ENCODE data around the gene ABI2. TPM values are rescaled to one million over a fixed set of nuclear protein-coding genes. Genes with fewer than 3 reads are reported as not detected.

ABI2 gene
- total RNA-seq, 6 experiments from 2014 or later: 5.2 to 13.9 (median 8.9) TPM

- DNase-seq: no peak
- H3K9me3 ChIP-seq: no peaks in the 10 kb centered on the region
- intact Hi-C loops (cut with DNase I): no loop called here
- peaks cover 0 to 48% (median 15%) of the 10 kb centered on the region in 4 donors for H3K36me3 ChIP-seq
- peak; percentile 66 to 90 (median 70) for ATAC-seq
- no peak for TF ChIP-seq POLR2A (IDR thresholded peaks at IDR 0.05)
- TF ChIP-seq CTCF (IDR thresholded peaks at IDR 0.05): peak; percentile 42 to 80 (median 48)
- no peaks in the 10 kb centered on the region for H3K27me3 ChIP-seq
- peaks cover 0 to 5% (median 0%) of the 10 kb centered on the region in 4 donors for H3K4me1 ChIP-seq
- no peak overlapping the region for H3K27ac ChIP-seq
- no peak overlapping the region for H3K4me3 ChIP-seq
- WGBS (ENCODE audit: insufficient coverage, low coverage, low lambda C conversion rate, missing lambda C conversion rate): 83% methylated on average over 7 of the region's 8 CpGs
Measured at GRCh38 chr2:203484266-203485112, 156.3 kb downstream of the ABI2 start.

- ATAC-seq (peak in 3 of 4 donors; percentile 9 to 27 (median 25)), DNase-seq (no peak)
Measured at GRCh38 chr2:203489531-203489930, 161.3 kb downstream of the ABI2 start.

GRCh38 chr2:203490391-203490790 is 162.2 kb downstream of the ABI2 start:
- Histone ChIP-seq H3K9me3 (no peaks in the 10 kb centered on the region), H3K4me1 (peaks cover 0 to 40% (median 0%) of the 10 kb centered on the region in 4 donors), H3K27me3 (no peaks in the 10 kb centered on the region), H3K27ac (no peak overlapping the region), H3K36me3 (peaks cover 0 to 62% (median 12%) of the 10 kb centered on the region in 4 donors), H3K4me3 (no peak overlapping the region)
- 57% methylated on average over 3 of the region's 3 CpGs for WGBS (ENCODE audit: insufficient coverage, low coverage, low lambda C conversion rate, missing lambda C conversion rate)
- intact Hi-C loops (cut with DNase I): no loop called here
- ATAC-seq (peak; percentile 25 to 63 (median 56)), DNase-seq (no peak)
- no peak for TF ChIP-seq CTCF (IDR thresholded peaks at IDR 0.05)
- TF ChIP-seq POLR2A (IDR thresholded peaks at IDR 0.05): no peak

More at GRCh38 chr2:203489531-203489930, 161.3 kb downstream of the ABI2 start:
- TF ChIP-seq POLR2A (IDR thresholded peaks at IDR 0.05) (no peak), CTCF (IDR thresholded peaks at IDR 0.05) (no peak)
- no peak overlapping the region for H3K27ac ChIP-seq
- WGBS (ENCODE audit: insufficient coverage, low coverage, low lambda C conversion rate, missing lambda C conversion rate): 89% methylated on average over 5 of the region's 6 CpGs
- H3K9me3 ChIP-seq: no peaks in the 10 kb centered on the region
- H3K36me3 ChIP-seq: peaks cover 0 to 63% (median 12%) of the 10 kb centered on the region in 4 donors
- peaks cover 0 to 40% (median 0%) of the 10 kb centered on the region in 4 donors for H3K4me1 ChIP-seq
- H3K4me3 ChIP-seq: no peak overlapping the region
- intact Hi-C loops (cut with DNase I): no loop called here
- H3K27me3 ChIP-seq: no peaks in the 10 kb centered on the region

- no peak for TF ChIP-seq POLR2A (IDR thresholded peaks at IDR 0.05)
- no peak for TF ChIP-seq CTCF (IDR thresholded peaks at IDR 0.05)
- ATAC-seq (no peak), DNase-seq (no peak)
- H3K36me3 ChIP-seq: peaks cover 0 to 47% (median 7%) of the 10 kb centered on the region in 4 donors
- no peaks in the 10 kb centered on the region for H3K27me3 ChIP-seq
- intact Hi-C loops (cut with DNase I): no loop called here
- no peaks in the 10 kb centered on the region for H3K9me3 ChIP-seq
- no peak overlapping the region for H3K4me3 ChIP-seq
- WGBS (ENCODE audit: insufficient coverage, low coverage, low lambda C conversion rate, missing lambda C conversion rate): 74% methylated on average over 2 of the region's 2 CpGs
- no peak overlapping the region for H3K27ac ChIP-seq
- H3K4me1 ChIP-seq: peaks cover 0 to 54% (median 4%) of the 10 kb centered on the region in 4 donors
Measured at GRCh38 chr2:203492965-203493364, 164.8 kb downstream of the ABI2 start.

Other genes with a start within 250 kb of the ABI2 start
- gene CYP20A1, start 89.4 kb upstream of the ABI2 start, total RNA-seq: 10 to 100 TPM; 13.1 to 20.8 (median 16.4) TPM
- gene RAPH1, start 206.9 kb downstream of the ABI2 start, total RNA-seq: 10 to 100 TPM; 23.0 to 91.5 (median 53.4) TPM

All from right lobe of liver (tissue), 6 donors.